ENCODE data around the gene MRPL44. TPM values are rescaled to one million over a fixed set of nuclear protein-coding genes. Genes with fewer than 3 reads are reported as not detected.
A peak's percentile ranks its signal among the peaks of the same experiment; 100 is the strongest.
"Not testable (repeated sequence)": the region's sequence is repeated elsewhere in the genome, so short reads cannot be mapped to it uniquely, and the experiment has no call there.

MRPL44 gene
- total RNA-seq, 1 donor from 2014 or later, result 27.3 TPM

DNA sequence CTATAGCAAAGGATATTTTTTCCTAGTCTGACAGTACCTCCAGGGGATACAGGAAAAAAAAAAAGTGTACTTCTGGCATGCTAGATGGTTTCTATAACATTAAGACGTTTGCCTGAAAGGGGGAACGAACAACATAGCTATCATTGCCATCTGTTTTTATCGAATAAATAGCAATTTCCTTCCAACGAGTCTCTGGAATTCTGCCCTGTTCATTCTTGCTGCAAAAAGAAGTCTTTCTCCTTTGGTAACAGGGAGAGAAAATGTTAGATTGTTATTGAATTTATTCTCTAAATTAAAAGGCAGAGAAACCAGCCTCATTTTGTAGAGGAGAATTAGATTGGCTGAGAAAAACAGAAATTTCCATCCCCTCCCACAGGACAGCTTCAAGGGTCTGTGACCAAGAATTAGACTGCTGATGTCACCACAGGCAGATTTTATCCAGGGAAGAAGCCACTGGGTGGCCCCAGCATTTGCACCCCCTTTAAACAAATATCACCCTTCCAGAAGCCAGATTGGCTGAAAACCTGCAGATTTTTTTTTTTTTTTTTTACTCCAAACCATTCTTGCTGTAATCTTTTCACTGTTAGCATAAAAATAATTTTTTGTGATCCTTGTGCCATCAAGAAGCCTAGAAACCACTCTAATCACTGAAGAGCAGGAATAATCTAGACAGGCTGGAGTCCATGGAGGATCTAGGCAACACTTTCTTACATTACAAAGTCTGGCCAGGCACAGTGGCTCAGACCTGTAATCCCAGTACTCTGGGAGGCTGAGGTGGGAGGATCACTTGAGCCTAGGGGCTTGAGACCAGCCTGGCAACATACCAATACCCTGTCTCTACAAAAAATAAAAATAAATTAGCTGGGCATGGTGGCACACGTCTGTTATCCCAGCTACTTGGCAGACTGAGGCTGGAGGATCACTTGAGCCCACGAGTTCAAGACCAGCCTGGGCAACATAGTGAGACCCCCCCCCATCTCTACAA, 24.2 kb upstream of the MRPL44 start:
- TF ChIP-seq, protein P1, sequence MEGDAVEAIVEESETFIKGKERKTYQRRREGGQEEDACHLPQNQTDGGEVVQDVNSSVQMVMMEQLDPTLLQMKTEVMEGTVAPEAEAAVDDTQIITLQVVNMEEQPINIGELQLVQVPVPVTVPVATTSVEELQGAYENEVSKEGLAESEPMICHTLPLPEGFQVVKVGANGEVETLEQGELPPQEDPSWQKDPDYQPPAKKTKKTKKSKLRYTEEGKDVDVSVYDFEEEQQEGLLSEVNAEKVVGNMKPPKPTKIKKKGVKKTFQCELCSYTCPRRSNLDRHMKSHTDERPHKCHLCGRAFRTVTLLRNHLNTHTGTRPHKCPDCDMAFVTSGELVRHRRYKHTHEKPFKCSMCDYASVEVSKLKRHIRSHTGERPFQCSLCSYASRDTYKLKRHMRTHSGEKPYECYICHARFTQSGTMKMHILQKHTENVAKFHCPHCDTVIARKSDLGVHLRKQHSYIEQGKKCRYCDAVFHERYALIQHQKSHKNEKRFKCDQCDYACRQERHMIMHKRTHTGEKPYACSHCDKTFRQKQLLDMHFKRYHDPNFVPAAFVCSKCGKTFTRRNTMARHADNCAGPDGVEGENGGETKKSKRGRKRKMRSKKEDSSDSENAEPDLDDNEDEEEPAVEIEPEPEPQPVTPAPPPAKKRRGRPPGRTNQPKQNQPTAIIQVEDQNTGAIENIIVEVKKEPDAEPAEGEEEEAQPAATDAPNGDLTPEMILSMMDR (IDR thresholded peaks at IDR 0.05; ENCODE audit: unreplicated experiment), result no peak
- Mint-ChIP-seq H3K4me3 (no peak overlapping the region), H3K27ac (peak overlapping the region; percentile 51), H3K9me3 (peaks cover 2% of the 10 kb centered on the region), H3K4me1 (peaks cover 48% of the 10 kb centered on the region), H3K27me3 (ENCODE audit: low read depth) (no peaks in the 10 kb centered on the region), H3K36me3 (peaks cover 2% of the 10 kb centered on the region)
- DNase-seq (ENCODE audit: low spot score in 2 of 2, unreplicated experiment in 2 of 2), result no peak

DNA sequence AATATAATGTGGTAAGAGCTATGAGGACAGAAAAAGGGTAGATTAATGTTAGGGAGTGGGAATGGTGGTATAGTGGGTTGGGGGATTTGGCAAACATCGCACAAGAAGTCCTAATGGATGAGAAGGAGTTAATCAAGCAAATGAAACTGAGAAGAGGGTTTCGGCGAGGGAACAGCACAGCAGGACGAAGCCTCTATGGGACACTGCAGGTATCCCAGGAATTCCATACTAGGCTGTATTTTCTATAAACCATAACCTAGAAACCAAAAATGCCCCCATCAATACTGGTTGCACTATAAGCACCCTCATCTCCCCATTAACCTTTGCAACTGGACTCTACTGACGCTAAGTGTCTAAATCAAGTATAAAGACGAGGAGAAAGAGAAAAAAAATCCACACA, 22.4 kb upstream of the MRPL44 start:
- DNase-seq (ENCODE audit: low spot score in 2 of 2, unreplicated experiment in 2 of 2), result no peak
- Mint-ChIP-seq H3K27me3 (ENCODE audit: low read depth) (no peaks in the 10 kb centered on the region), H3K9me3 (no peaks in the 10 kb centered on the region), H3K4me3 (no peak overlapping the region), H3K36me3 (peaks cover 6% of the 10 kb centered on the region), H3K4me1 (peaks cover 44% of the 10 kb centered on the region), H3K27ac (no peak overlapping the region)
- TF ChIP-seq, protein P1 (IDR thresholded peaks at IDR 0.05; ENCODE audit: unreplicated experiment), result no peak

DNA sequence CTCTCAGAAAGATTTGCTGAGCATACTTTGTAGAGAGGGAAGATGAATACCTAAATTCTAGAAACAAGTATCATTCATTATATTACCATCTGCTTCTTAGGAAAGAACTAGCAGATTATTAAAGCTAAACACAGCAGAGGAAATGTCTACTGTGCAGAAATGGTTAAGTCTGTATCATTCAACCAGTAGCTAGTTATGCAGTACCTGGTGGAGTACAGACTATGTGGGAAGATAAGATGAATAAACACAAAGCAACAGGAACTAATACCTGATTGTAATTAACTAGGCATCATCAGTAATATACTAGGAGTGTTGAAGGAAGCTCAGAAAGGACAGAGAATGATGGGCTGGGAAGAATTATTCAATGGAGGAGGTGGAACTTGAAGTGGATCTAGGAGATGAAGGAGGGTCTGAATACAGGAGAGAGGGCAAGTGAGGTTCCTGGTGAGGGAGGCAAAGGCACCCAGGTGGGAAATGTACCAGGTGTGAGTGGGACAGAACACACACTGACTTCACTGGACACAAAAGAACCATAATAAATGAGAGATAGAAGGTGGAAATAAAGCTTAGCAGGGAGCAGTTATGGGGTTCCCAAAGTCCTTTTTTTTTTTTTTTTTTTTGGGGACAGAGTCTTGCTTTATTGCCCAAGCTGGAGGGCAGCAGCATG, 21.7 kb upstream of the MRPL44 start:
- TF ChIP-seq, protein P1 (IDR thresholded peaks at IDR 0.05; ENCODE audit: unreplicated experiment), result no peak
- H3K36me3 Mint-ChIP-seq, result peaks cover 6% of the 10 kb centered on the region
- DNase-seq (ENCODE audit: low spot score in 2 of 2, unreplicated experiment in 2 of 2), result no peak
- no peaks in the 10 kb centered on the region for H3K9me3 Mint-ChIP-seq
- no peak overlapping the region for H3K27ac Mint-ChIP-seq
- H3K4me3 Mint-ChIP-seq, result no peak overlapping the region
- H3K4me1 Mint-ChIP-seq, result peaks cover 37% of the 10 kb centered on the region
- H3K27me3 Mint-ChIP-seq (ENCODE audit: low read depth), result no peaks in the 10 kb centered on the region

DNA sequence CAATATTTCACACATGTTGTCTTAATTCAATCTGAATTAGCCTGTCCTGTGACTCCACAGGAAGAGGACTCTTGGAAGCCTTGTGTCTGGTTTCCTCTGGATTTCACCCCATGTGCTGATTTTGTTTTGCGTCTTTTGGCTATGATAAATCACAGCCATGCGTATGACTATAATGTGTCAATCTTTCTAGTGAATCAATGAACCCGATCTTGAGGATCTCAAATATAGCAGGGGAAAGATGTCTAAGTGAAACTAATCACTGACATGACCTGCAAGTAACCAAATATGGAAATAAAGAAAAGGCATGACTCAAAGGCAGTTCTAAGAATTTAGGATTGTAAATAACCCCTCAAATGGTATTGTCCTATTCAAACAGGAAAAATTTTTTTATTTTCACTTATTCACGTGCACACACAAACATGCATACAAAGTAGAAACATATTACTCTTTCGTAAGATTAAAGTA, 20.4 kb upstream of the MRPL44 start:
- no peaks in the 10 kb centered on the region for H3K27me3 Mint-ChIP-seq (ENCODE audit: low read depth)
- no peak for DNase-seq (ENCODE audit: low spot score in 2 of 2, unreplicated experiment in 2 of 2)
- peaks cover 9% of the 10 kb centered on the region for H3K36me3 Mint-ChIP-seq
- no peak overlapping the region for H3K27ac Mint-ChIP-seq
- peaks cover 36% of the 10 kb centered on the region for H3K4me1 Mint-ChIP-seq
- no peak overlapping the region for H3K4me3 Mint-ChIP-seq
- TF ChIP-seq, protein P1 (IDR thresholded peaks at IDR 0.05; ENCODE audit: unreplicated experiment), result no peak
- no peaks in the 10 kb centered on the region for H3K9me3 Mint-ChIP-seq

DNA sequence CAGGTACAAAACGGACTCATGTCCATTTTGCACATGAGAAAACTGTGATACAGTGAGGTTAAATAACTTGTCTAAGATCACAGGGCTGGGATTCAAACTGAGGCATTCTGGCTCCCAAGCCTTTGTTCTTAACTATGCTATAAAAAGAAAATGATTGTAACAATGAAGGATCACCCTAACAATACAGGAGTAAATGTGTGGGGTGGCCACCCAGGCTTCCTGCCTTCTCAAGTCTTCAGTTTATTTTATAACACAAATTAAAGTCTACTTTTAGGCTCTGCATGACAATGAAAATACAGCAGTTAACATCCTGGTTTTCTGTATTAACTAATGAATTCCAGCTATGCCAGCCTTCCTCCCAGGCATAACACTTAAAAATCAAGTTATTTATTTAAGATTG, 19.7 kb upstream of the MRPL44 start:
- Mint-ChIP-seq H3K4me3 (no peak overlapping the region), H3K9me3 (no peaks in the 10 kb centered on the region), H3K4me1 (peaks cover 33% of the 10 kb centered on the region), H3K27me3 (ENCODE audit: low read depth) (no peaks in the 10 kb centered on the region), H3K36me3 (peaks cover 9% of the 10 kb centered on the region), H3K27ac (no peak overlapping the region)
- TF ChIP-seq, protein P1 (IDR thresholded peaks at IDR 0.05; ENCODE audit: unreplicated experiment), result no peak
- DNase-seq (ENCODE audit: low spot score in 2 of 2, unreplicated experiment in 2 of 2), result no peak

DNA sequence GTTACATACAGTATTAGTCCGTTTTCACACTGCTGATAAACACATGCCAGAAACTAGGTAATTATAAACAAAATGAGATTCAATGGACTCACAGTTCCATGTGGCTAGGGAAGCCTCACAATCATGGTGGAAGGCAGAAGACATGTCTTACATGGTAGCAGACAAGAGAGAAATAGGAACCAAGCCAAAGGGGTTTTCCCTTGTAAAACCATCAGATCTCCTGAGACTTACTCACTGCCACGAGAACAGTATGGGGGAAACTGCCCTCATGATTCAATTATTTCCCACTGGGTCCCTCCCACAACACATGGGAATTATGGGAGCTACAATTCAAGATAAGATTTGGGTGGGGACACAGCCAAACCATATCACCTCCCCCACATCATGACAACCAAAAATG, 17.8 kb upstream of the MRPL44 start:
- DNase-seq (ENCODE audit: low spot score in 2 of 2, unreplicated experiment in 2 of 2); H3K9me3 Mint-ChIP-seq; H3K27ac Mint-ChIP-seq; H3K4me3 Mint-ChIP-seq; H3K27me3 Mint-ChIP-seq (ENCODE audit: low read depth): not testable (repeated sequence)
- Mint-ChIP-seq H3K36me3 (peaks cover 10% of the 10 kb centered on the region), H3K4me1 (peaks cover 36% of the 10 kb centered on the region)

All from mesothelial cell of epicardium (in vitro differentiated cells).